OCI-LY7 (cell line): ENCODE results near the gene C10orf95.

Experiments
- CTCF ChIP-seq: fragments of 200-600 bp; sonication (generic); conservative IDR thresholded peaks from 2 replicates; pipeline ENCODE4 v1.5.1; 2014; ENCODE audit warnings: mild to moderate bottlenecking, antibody characterized with exemption, low read length, moderate library complexity, mixed read lengths
- EZH2phosphoT487 ChIP-seq: fragments of 200-600 bp; sonication (generic); IDR thresholded peaks from 2 replicates; pipeline ENCODE4 v1.6.1; 2018; ENCODE audit warnings: low read depth, borderline replicate concordance, mild to moderate bottlenecking, mixed run types, antibody characterized with exemption, low read length, moderate library complexity, mixed read lengths

GRCh38 chr10:102418622-102419268, 32.6 kb downstream of the C10orf95 start, which contains the start of gene PSD:
- TF ChIP-seq CTCF (no peak), EZH2phosphoT487 (no peak)
